Activated CD4-positive, alpha-beta T cell treated with anti-CD3 and anti-CD28 coated beads for 36 hours (primary cell): ENCODE data around the gene PEBP1. TPM values are rescaled to one million over a fixed set of nuclear protein-coding genes. Genes with fewer than 3 reads are reported as not detected.

Experiments used
- ATAC-seq: fragments of 200-7000 bp; cut with Tn5 transposase; one replicate; pipeline ENCODE4 v1.10.0; 2021; ENCODE audit warnings: mild to moderate bottlenecking, moderate library complexity
- CTCF ChIA-PET: fragments of 350-600 bp; sonication (Branson Sonifier 250); formaldehyde crosslinking; loops from one replicate; lab custom pipeline; 2021; ENCODE audit warnings: antibody characterized with exemption; lab: Charles Lee
- POLR2A ChIA-PET: fragments of 350-600 bp; sonication (Branson Sonifier 250); formaldehyde crosslinking; loops from one replicate; lab custom pipeline; 2021; ENCODE audit warnings: antibody characterized with exemption, inconsistent platforms; lab: Charles Lee
- DNase-seq: peaks from one replicate; pipeline ENCODE4 v3.0.0-alpha.2; 2020
- H3K27ac Mint-ChIP-seq: one replicate; pipeline ENCODE4 v1.8.0; 2021; ENCODE audit warnings: mixed read lengths
- H3K27me3 Mint-ChIP-seq: one replicate; pipeline ENCODE4 v1.8.0; 2021; ENCODE audit warnings: mixed read lengths
- H3K36me3 Mint-ChIP-seq: one replicate; pipeline ENCODE4 v1.8.0; 2021; ENCODE audit warnings: low read depth, mixed read lengths
- H3K4me1 Mint-ChIP-seq: one replicate; pipeline ENCODE4 v1.8.0; 2021; ENCODE audit warnings: mixed read lengths
- H3K4me3 Mint-ChIP-seq: one replicate; pipeline ENCODE4 v1.8.0; 2021; ENCODE audit warnings: mild to moderate bottlenecking, moderate library complexity, mixed read lengths
- H3K9me3 Mint-ChIP-seq: one replicate; pipeline ENCODE4 v1.8.0; 2021; ENCODE audit warnings: low read depth, mixed read lengths
- intact Hi-C, 2 experiments: fragments of 100-400 bp; cut with DNase I in 1 of 2; cut with micrococcal nuclease in 1 of 2; formaldehyde crosslinking; loops; one replicate each; pipeline versions ENCODE4 v1.14.2 to v1.15.1; 2022 to 2024; cut with DNase I, micrococcal nuclease
- total RNA-seq, 2 experiments: library from RNA; stranded (reverse); gene quantifications; one replicate each; pipeline ENCODE4 v1.2.3, GENCODE V29; 2021

The PEBP1 gene
- total RNA-seq, 2 experiments from 2014 or later: 117 to 134 TPM

DNA sequence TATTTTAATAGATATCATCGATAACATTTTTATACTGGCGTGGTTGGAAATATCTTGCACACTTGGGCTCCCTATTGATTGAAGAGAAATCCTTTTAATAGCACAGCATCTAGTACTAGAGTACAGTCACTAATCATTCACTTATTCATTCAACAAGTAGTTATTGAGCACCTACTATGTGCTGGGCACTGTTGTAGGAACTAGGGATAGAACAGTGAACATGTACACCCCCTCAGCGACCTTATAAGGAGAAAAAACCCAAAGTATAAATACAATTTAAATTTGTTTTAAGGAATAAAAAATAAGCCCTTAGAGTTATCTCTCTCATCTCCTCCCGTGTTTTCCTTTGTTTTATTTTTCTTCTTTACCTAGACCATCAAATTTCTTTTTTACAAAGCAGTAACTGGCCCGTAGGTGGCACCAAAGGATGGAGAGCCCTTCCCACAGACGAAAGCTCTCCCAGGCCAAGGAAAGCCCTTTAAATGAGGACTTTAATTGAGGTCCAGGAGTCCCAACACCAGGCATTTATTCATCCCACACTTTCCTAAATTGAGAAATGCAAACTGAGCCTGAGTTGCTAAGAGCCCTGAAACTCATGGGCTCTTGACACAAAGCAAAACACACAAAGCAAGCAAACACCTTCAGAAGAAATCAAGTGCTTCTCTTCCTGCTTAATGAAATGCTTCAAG is 29.0 kb downstream of the PEBP1 start:
- intact Hi-C loops: loop anchor here (1.0 to 10.0 kb wide), 4 partner anchors 29 to 290 kb away; partner anchors contain the start of genes SUDS3 (in 2 of the 2) and PEBP1 (in 1 of the 2)
- H3K27me3 Mint-ChIP-seq: no peaks in the 10 kb centered on the region
- peak; percentile 49 for DNase-seq
- no peaks in the 10 kb centered on the region for H3K9me3 Mint-ChIP-seq
- H3K36me3 Mint-ChIP-seq: peaks cover 34% of the 10 kb centered on the region
- POLR2A ChIA-PET: no interaction called here
- no peak overlapping the region for H3K27ac Mint-ChIP-seq
- CTCF ChIA-PET: interaction anchor here (0.9 to 4.9 kb wide), 10 partner anchors 10 to 211 kb away, joined by 3 to 33 read pairs (median 4); partner anchors contain the start of gene SUDS3
- no peak overlapping the region for H3K4me3 Mint-ChIP-seq
- peaks cover 37% of the 10 kb centered on the region for H3K4me1 Mint-ChIP-seq
- ATAC-seq: no peak

- H3K27ac Mint-ChIP-seq: peak overlapping the region; percentile 39
- no peak overlapping the region for H3K4me3 Mint-ChIP-seq
- no peaks in the 10 kb centered on the region for H3K9me3 Mint-ChIP-seq
- ChIA-PET POLR2A (no interaction called here), CTCF (interaction anchor here (0.7 to 4.9 kb wide), 5 partner anchors 16 to 292 kb away, joined by 4 to 33 read pairs (median 4); partner anchors contain the start of genes RFC5 and SUDS3)
- H3K27me3 Mint-ChIP-seq: no peaks in the 10 kb centered on the region
- intact Hi-C loops: loop anchor here (1.0 to 10.0 kb wide), 7 partner anchors 30 to 292 kb away; partner anchors contain the start of genes PEBP1 (in 1 of the 2) and SUDS3 (in 1 of the 2)
- H3K4me1 Mint-ChIP-seq: peaks cover 38% of the 10 kb centered on the region
- H3K36me3 Mint-ChIP-seq: peaks cover 35% of the 10 kb centered on the region
- ATAC-seq (peak; percentile 96), DNase-seq (no peak)
Measured at GRCh38 chr12:118166946-118167345, 31.0 kb downstream of the PEBP1 start.

DNA sequence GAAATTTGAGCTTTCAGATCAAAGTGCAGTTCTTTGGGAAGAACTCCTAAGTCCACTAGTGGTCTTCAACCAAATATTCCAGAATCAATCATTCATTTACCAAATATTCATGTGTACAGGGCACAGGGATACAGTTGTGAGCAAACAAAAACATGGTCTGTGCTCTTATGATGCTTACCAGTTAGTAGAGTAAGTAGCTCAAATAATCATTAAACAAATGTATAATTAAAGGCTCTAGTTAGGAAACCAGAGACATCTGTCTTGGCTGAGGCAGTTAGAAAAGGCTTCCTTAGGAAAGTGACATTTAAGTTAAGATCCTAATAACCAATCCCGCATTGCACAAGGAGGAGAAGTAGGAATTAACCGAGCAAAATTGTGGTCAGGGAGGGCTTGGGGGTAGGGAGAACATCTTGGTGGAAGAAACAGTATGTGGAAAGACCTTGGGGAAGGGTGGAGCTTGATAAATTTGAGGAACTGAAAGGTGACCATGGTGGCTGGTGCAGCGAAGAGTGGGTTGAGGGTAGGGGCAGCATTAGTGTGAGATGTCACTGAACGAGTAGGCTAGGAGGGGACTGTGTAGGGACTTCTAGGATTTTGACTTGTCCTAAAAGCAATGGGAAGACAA is 40.0 kb downstream of the PEBP1 start:
- no peak for DNase-seq
- no peak overlapping the region for H3K4me3 Mint-ChIP-seq
- intact Hi-C loops: no loop called here
- no peak for ATAC-seq
- no peaks in the 10 kb centered on the region for H3K9me3 Mint-ChIP-seq
- H3K4me1 Mint-ChIP-seq: no peaks in the 10 kb centered on the region
- H3K36me3 Mint-ChIP-seq: peaks cover 39% of the 10 kb centered on the region
- ChIA-PET POLR2A (no interaction called here), CTCF (interaction anchor here (0.7 to 2.0 kb wide), 6 partner anchors 8 to 202 kb away, joined by 3 to 5 read pairs (median 3); no protein-coding TSS in a partner anchor)
- H3K27me3 Mint-ChIP-seq: no peaks in the 10 kb centered on the region
- H3K27ac Mint-ChIP-seq: no peak overlapping the region

DNA sequence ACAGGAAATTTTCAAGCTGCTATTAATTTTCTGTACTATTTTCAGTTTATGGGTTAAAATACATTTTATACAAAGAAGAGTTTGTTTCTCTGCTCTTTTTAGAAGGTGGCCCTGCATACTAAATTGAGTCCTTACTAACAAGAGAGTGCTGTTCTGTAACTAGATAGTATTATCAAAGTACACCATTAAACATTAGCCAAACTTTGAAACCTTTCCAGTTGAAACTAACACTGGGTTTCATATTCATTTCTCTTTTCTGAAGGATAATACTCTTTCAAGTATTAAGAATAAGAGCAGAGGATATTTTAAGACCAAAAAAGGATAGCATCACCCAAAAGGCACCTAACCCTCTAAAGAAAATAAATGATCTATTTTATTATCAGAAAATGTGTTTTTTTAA is 47.2 kb downstream of the PEBP1 start:
- ATAC-seq (no peak), DNase-seq (no peak)
- peaks cover 16% of the 10 kb centered on the region for H3K36me3 Mint-ChIP-seq
- ChIA-PET CTCF (interaction anchor here (0.6 to 5.3 kb wide), 11 partner anchors 10 to 194 kb away, joined by 3 to 39 read pairs (median 4); partner anchors contain the start of gene SUDS3), POLR2A (no interaction called here)
- intact Hi-C loops: loop anchor here in 1 of 2 experiments (5.0 kb wide), 1 partner anchor 174 kb away; no protein-coding TSS in a partner anchor
- no peak overlapping the region for H3K4me3 Mint-ChIP-seq
- peaks cover 19% of the 10 kb centered on the region for H3K4me1 Mint-ChIP-seq
- no peaks in the 10 kb centered on the region for H3K9me3 Mint-ChIP-seq
- H3K27ac Mint-ChIP-seq: no peak overlapping the region
- H3K27me3 Mint-ChIP-seq: no peaks in the 10 kb centered on the region

GRCh38 chr12:118183711-118184110 is 47.8 kb downstream of the PEBP1 start:
- peaks cover 16% of the 10 kb centered on the region for H3K36me3 Mint-ChIP-seq
- ATAC-seq: no peak
- H3K27me3 Mint-ChIP-seq: no peaks in the 10 kb centered on the region
- ChIA-PET POLR2A (no interaction called here), CTCF (interaction anchor here (0.6 to 5.3 kb wide), 12 partner anchors 8 to 193 kb away, joined by 3 to 39 read pairs (median 5); partner anchors contain the start of gene SUDS3)
- no peak overlapping the region for H3K27ac Mint-ChIP-seq
- intact Hi-C loops: loop anchor here in 1 of 2 experiments (5.0 kb wide), 1 partner anchor 174 kb away; no protein-coding TSS in a partner anchor
- H3K4me3 Mint-ChIP-seq: no peak overlapping the region
- peaks cover 21% of the 10 kb centered on the region for H3K4me1 Mint-ChIP-seq
- no peak for DNase-seq
- no peaks in the 10 kb centered on the region for H3K9me3 Mint-ChIP-seq

GRCh38 chr12:118185602-118186397 is 49.9 kb downstream of the PEBP1 start:
- intact Hi-C loops: no loop called here
- ATAC-seq: no peak
- ChIA-PET CTCF (interaction anchor here (0.7 to 5.2 kb wide), 7 partner anchors 17 to 190 kb away, joined by 3 to 24 read pairs (median 3); partner anchors contain the start of gene SUDS3), POLR2A (no interaction called here)
- H3K27ac Mint-ChIP-seq: no peak overlapping the region
- DNase-seq: no peak
- no peaks in the 10 kb centered on the region for H3K27me3 Mint-ChIP-seq
- no peaks in the 10 kb centered on the region for H3K9me3 Mint-ChIP-seq
- H3K4me3 Mint-ChIP-seq: no peak overlapping the region
- H3K36me3 Mint-ChIP-seq: peaks cover 7% of the 10 kb centered on the region
- peaks cover 21% of the 10 kb centered on the region for H3K4me1 Mint-ChIP-seq

- intact Hi-C loops: no loop called here
Measured at GRCh38 chr12:118187751-118188435, 52.0 kb downstream of the PEBP1 start.

GRCh38 chr12:118188690-118189371 is 52.9 kb downstream of the PEBP1 start:
- POLR2A ChIA-PET: no interaction called here
- H3K36me3 Mint-ChIP-seq: peaks cover 2% of the 10 kb centered on the region
- CTCF ChIA-PET: no interaction called here

More at GRCh38 chr12:118187751-118188435, 52.0 kb downstream of the PEBP1 start:
- ATAC-seq (no peak), DNase-seq (no peak)
- Mint-ChIP-seq H3K9me3 (no peaks in the 10 kb centered on the region), H3K4me3 (no peak overlapping the region), H3K4me1 (peaks cover 18% of the 10 kb centered on the region), H3K36me3 (peaks cover 2% of the 10 kb centered on the region), H3K27me3 (no peaks in the 10 kb centered on the region), H3K27ac (peak overlapping the region; percentile 59)
- ChIA-PET POLR2A (no interaction called here), CTCF (interaction anchor here (1.1 kb wide), 1 partner anchor 12 kb away, joined by 3 read pairs; no protein-coding TSS in a partner anchor)

DNA sequence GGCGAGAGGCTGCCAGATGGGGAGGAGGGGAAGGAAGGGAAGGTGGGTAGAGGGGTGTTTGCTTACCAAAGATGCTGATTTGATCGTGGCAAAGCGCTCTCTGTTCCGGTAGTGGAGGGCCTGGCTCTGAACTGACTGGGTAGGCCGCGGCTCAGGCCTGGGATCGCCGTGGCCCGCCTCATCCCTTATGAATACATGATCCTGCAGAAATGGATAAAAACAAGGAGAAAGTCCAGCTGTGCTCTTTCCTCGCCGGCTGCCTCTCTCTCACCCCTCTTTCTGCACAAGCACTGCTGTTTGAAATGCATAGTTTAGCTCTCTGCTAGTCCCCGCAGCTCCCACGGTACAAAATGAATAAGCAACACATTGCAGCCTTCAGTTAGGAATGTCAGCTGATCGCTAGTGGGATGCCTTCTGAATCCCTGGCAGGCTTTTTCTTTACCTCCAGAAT is 53.8 kb downstream of the PEBP1 start:
- Mint-ChIP-seq H3K36me3 (peaks cover 6% of the 10 kb centered on the region), H3K27ac (no peak overlapping the region), H3K4me3 (no peak overlapping the region), H3K27me3 (no peaks in the 10 kb centered on the region), H3K4me1 (peaks cover 18% of the 10 kb centered on the region), H3K9me3 (no peaks in the 10 kb centered on the region)
- no peak for ATAC-seq
- intact Hi-C loops: no loop called here
- ChIA-PET POLR2A (no interaction called here), CTCF (interaction anchor here (1.1 kb wide), 1 partner anchor 8 kb away, joined by 3 read pairs; no protein-coding TSS in a partner anchor)
- no peak for DNase-seq

More at GRCh38 chr12:118188690-118189371, 52.9 kb downstream of the PEBP1 start:
- Mint-ChIP-seq H3K4me3 (no peak overlapping the region), H3K27me3 (no peaks in the 10 kb centered on the region), H3K9me3 (no peaks in the 10 kb centered on the region), H3K4me1 (peaks cover 18% of the 10 kb centered on the region), H3K27ac (no peak overlapping the region)
- intact Hi-C loops: no loop called here
- ATAC-seq: no peak
- no peak for DNase-seq

GRCh38 chr12:118190266-118190665 is 54.3 kb downstream of the PEBP1 start:
- DNase-seq: no peak
- intact Hi-C loops: no loop called here
- H3K4me3 Mint-ChIP-seq: no peak overlapping the region
- H3K27ac Mint-ChIP-seq: no peak overlapping the region
- H3K9me3 Mint-ChIP-seq: no peaks in the 10 kb centered on the region
- CTCF ChIA-PET: interaction anchor here (1.1 kb wide), 1 partner anchor 9 kb away, joined by 3 read pairs; no protein-coding TSS in a partner anchor
- POLR2A ChIA-PET: no interaction called here
- no peak for ATAC-seq
- peaks cover 6% of the 10 kb centered on the region for H3K36me3 Mint-ChIP-seq
- H3K27me3 Mint-ChIP-seq: no peaks in the 10 kb centered on the region
- H3K4me1 Mint-ChIP-seq: peaks cover 18% of the 10 kb centered on the region
